ENCODE data around the gene HACL1.
A peak's percentile ranks its signal among the peaks of the same experiment; 100 is the strongest.
"Not testable (repeated sequence)": the region's sequence is repeated elsewhere in the genome, so short reads cannot be mapped to it uniquely, and the experiment has no call there.

Gene HACL1

DNA sequence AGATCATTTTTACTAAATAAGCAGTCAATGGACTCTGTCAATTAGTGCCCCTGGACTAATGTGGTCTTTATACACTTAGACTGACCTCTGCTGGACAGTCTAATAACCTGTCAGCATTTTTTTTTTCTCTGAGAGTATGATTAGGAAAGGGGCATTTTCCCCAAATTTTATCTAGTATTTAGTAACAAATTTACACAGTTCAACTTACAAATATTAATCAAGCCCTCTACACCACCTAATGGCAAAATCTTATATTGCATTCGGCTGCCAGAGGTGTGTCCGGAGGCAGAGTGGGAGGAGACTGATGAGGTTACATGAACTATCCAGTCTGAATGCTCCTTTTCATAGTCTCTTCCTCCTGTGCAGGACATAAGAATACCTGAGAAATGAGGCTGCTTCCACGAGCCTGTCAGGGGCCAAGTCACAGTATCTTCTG lies 43.8 kb downstream of the HACL1 start:
- Mint-ChIP-seq H3K9me3 (no peaks in the 10 kb centered on the region), H3K27me3 (no peaks in the 10 kb centered on the region), H3K4me3 (no peak overlapping the region), H3K36me3 (ENCODE audit: insufficient read depth) (peaks cover 23% of the 10 kb centered on the region), H3K27ac (ENCODE audit: low read depth) (no peak overlapping the region), H3K4me1 (peaks cover 7% of the 10 kb centered on the region)
- peak; percentile 33 to 59 for DNase-seq (ENCODE audit: low spot score in 2 of 2)
- ATAC-seq (replicated peaks; ENCODE audit: extremely low read depth, poor library complexity, severe bottlenecking) = peak; percentile 77

DNA sequence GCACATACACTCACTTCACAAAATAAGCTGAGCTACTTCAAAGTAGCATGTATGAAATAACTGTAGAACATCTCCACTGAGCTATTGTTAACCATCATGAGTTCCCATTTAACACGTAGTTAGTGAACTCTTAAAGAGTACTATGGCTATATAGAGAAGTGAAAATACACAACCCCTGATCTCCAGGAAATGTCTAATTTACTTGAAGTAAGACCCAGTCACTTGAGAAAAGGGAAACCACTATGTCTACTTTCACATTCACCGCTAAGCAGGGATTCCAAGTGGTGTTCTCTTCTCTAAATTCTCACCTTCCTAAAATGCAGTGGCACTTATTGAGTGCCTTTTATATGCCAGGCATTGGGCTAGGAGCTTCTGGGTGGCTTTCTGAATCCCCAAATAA lies 44.9 kb downstream of the HACL1 start:
- no peak overlapping the region for H3K4me3 Mint-ChIP-seq

DNA sequence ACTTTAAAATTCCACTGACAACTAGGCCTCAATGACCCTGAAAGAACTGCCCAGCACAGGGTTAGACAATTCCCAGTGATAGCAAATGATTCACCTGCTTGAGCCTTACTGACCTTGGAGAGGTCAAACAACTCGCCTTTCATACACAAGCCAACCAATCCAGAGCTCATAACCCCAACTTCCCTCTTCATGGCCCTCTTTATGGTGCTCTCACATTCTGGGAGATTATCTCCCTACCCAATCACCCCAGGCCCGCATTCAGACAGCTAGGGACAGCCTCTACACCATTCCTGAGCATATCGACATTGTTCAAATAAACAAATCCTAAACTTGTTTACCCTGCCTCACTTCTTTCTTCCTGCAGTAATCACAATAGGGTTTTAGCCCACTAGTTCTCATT lies 47.6 kb downstream of the HACL1 start:
- DNase-seq (ENCODE audit: low spot score in 2 of 2) (no peak), ATAC-seq (replicated peaks; ENCODE audit: extremely low read depth, poor library complexity, severe bottlenecking) (no peak)
- Mint-ChIP-seq H3K27me3 (no peaks in the 10 kb centered on the region), H3K4me3 (no peak overlapping the region), H3K36me3 (ENCODE audit: insufficient read depth) (peaks cover 4% of the 10 kb centered on the region), H3K27ac (ENCODE audit: low read depth) (no peak overlapping the region), H3K9me3 (no peaks in the 10 kb centered on the region), H3K4me1 (peaks cover 7% of the 10 kb centered on the region)

More for the DNA sequence above, 44.9 kb downstream of the HACL1 start:
- Mint-ChIP-seq H3K4me1 (peaks cover 7% of the 10 kb centered on the region), H3K9me3 (no peaks in the 10 kb centered on the region), H3K27ac (ENCODE audit: low read depth) (no peak overlapping the region), H3K27me3 (no peaks in the 10 kb centered on the region), H3K36me3 (ENCODE audit: insufficient read depth) (peaks cover 15% of the 10 kb centered on the region)
- DNase-seq (ENCODE audit: low spot score in 2 of 2) (no peak), ATAC-seq (replicated peaks; ENCODE audit: extremely low read depth, poor library complexity, severe bottlenecking) (peak; percentile 64)

DNA sequence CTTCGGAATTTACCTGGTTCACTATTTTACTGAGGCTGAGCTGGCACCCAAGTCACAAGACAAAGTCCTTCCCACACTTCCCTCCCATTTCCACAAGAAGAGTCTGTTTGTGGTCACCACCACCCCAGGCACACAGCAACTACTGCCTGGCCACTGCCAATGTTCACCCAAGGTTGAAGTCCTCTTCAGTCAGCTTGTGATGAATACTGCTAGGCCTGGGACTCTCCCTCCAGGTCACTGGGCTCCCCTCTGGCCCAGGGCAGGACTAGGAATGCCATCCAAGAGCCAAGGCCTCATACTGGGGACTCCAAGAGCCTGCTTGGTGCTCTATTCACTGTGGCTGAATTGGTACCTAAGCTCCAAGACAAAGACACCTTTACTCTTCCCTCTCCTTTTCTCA lies 49.5 kb downstream of the HACL1 start:
- Mint-ChIP-seq H3K36me3 (ENCODE audit: insufficient read depth) (peaks cover 4% of the 10 kb centered on the region), H3K27me3 (no peaks in the 10 kb centered on the region), H3K4me3 (no peak overlapping the region), H3K9me3 (peaks cover 3% of the 10 kb centered on the region), H3K27ac (ENCODE audit: low read depth) (no peak overlapping the region), H3K4me1 (peaks cover 7% of the 10 kb centered on the region)
- ATAC-seq (replicated peaks; ENCODE audit: extremely low read depth, poor library complexity, severe bottlenecking) (no peak), DNase-seq (ENCODE audit: low spot score in 2 of 2) (no peak)

DNA sequence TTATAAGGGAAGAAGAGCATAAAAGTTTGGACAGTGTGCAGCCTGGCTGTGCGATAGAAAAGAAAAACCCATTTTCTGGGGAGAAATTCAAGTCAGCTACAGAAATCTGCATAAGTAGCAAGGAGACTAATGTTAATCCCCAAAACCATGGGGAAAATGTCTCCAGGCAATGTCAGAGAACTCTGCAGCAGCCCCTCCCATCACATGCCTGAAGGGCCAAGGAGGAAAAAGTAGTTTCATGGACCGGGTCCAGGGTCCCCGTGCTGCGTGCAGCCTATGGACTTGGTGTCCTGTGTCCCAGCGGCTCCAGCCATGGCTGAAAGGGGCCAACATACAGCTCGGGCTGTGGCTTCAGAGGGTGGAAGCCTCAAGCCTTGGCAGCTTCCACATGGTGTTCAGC lies 51.5 kb downstream of the HACL1 start:
- peaks cover 7% of the 10 kb centered on the region for H3K9me3 Mint-ChIP-seq
- DNase-seq (ENCODE audit: low spot score in 2 of 2) (no peak), ATAC-seq (replicated peaks; ENCODE audit: extremely low read depth, poor library complexity, severe bottlenecking) (no peak)
- H3K27me3 Mint-ChIP-seq = no peaks in the 10 kb centered on the region
- no peaks in the 10 kb centered on the region for H3K4me1 Mint-ChIP-seq
- H3K27ac Mint-ChIP-seq (ENCODE audit: low read depth) = no peak overlapping the region
- peaks cover 1% of the 10 kb centered on the region for H3K36me3 Mint-ChIP-seq (ENCODE audit: insufficient read depth)
- no peak overlapping the region for H3K4me3 Mint-ChIP-seq

DNA sequence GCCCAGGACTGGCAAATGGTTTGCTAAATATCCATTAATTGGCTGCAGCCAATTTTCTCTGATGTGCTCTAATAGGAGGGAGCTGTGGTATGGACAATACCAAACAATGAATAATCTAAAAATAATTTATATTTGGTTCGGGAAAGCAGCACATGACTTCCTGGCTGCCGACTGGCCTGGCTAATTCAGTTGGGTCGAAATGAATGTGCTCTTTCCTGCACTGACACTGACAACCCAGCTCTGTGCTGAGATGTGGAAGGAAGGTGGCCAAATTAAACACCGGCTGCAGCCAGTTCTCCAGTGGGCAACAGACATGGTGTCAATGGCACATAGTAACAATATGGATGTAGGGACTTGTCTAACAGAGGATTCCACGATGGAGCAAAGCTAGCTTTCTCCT lies 58.8 kb downstream of the HACL1 start:
- no peak overlapping the region for H3K27ac Mint-ChIP-seq (ENCODE audit: low read depth)
- DNase-seq (ENCODE audit: low spot score in 2 of 2) (no peak), ATAC-seq (replicated peaks; ENCODE audit: extremely low read depth, poor library complexity, severe bottlenecking) (no peak)
- no peak overlapping the region for H3K4me3 Mint-ChIP-seq
- peaks cover 7% of the 10 kb centered on the region for H3K9me3 Mint-ChIP-seq
- no peaks in the 10 kb centered on the region for H3K27me3 Mint-ChIP-seq
- no peaks in the 10 kb centered on the region for H3K36me3 Mint-ChIP-seq (ENCODE audit: insufficient read depth)
- peaks cover 13% of the 10 kb centered on the region for H3K4me1 Mint-ChIP-seq

DNA sequence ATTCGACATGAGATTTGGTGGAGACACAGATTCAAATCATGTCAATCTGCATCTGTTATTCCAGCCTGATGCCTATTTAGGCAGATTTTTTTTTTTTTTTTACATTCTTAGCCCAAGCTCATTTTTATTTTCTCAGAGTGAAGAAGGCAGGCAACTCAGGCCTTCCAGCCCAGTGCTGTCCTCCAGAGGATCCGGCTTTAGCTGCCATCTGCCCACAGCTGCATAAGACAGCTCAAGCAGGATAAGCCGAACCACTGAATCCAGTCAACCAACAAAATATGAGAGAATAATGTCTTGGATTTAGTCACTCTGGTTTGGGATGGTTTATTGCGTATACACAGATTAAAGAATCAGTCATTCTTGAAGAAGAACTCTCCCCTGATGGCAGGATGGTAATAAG lies 60.0 kb downstream of the HACL1 start:
- Mint-ChIP-seq H3K27ac (ENCODE audit: low read depth) (no peak overlapping the region), H3K4me3 (no peak overlapping the region)

DNA sequence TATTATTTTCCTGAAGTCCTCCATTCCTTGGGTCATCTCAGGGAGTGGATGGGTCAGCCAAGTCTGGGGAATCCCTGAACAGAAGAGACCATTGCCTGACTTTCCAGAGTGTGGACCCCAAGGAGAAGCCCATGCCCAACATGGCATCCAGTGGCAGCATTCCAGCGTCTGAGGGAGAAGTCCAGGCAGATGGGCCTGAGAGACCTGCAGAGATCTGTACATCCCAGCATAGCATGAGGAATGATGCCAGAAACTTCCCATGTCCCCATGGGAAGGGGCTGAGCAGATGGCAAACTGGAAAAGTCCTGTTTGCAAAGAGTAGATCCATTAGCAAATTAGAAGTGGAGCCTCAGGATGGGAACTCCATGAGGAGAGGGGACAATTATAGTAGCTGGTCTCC lies 62.3 kb downstream of the HACL1 start:
- Mint-ChIP-seq H3K27ac (ENCODE audit: low read depth) (peak overlapping the region; percentile 73), H3K4me1 (peaks cover 40% of the 10 kb centered on the region)

More for the DNA sequence above, 60.0 kb downstream of the HACL1 start:
- Mint-ChIP-seq H3K27me3 (no peaks in the 10 kb centered on the region), H3K9me3 (no peaks in the 10 kb centered on the region), H3K36me3 (ENCODE audit: insufficient read depth) (peaks cover 3% of the 10 kb centered on the region), H3K4me1 (peaks cover 26% of the 10 kb centered on the region)
- ATAC-seq (replicated peaks; ENCODE audit: extremely low read depth, poor library complexity, severe bottlenecking) (no peak), DNase-seq (ENCODE audit: low spot score in 2 of 2) (no peak)

DNA sequence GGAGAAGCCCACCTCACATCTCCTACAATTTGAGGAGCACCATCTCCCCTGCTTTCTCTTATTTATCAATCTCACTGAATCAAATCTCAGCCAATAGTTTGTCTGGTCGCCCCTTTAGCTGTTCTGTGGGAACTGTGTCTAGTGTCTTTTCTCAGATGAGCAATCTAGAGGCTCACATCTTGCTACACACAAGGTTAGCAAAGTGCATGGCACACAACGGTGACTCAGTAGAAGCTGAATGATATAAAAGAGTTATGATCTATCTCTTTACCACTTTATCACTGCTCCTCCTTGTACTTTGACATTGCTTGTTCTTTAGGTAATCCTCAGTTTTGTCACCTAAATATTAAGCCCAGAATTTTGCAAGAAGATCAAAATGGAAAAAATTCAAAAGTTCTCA lies 63.0 kb downstream of the HACL1 start:
- ATAC-seq (replicated peaks; ENCODE audit: extremely low read depth, poor library complexity, severe bottlenecking) = no peak
- Mint-ChIP-seq H3K9me3 (no peaks in the 10 kb centered on the region), H3K27me3 (no peaks in the 10 kb centered on the region), H3K36me3 (ENCODE audit: insufficient read depth) (peaks cover 3% of the 10 kb centered on the region), H3K27ac (ENCODE audit: low read depth) (peak overlapping the region; percentile 73), H3K4me3 (peak overlapping the region; percentile 43), H3K4me1 (peaks cover 40% of the 10 kb centered on the region)
- no peak for DNase-seq (ENCODE audit: low spot score in 2 of 2)

More for the DNA sequence above, 62.3 kb downstream of the HACL1 start:
- H3K27me3 Mint-ChIP-seq = no peaks in the 10 kb centered on the region
- H3K36me3 Mint-ChIP-seq (ENCODE audit: insufficient read depth) = peaks cover 3% of the 10 kb centered on the region
- H3K4me3 Mint-ChIP-seq = peak overlapping the region; percentile 43
- DNase-seq (ENCODE audit: low spot score in 2 of 2) (no peak), ATAC-seq (replicated peaks; ENCODE audit: extremely low read depth, poor library complexity, severe bottlenecking) (no peak)
- no peaks in the 10 kb centered on the region for H3K9me3 Mint-ChIP-seq

DNA sequence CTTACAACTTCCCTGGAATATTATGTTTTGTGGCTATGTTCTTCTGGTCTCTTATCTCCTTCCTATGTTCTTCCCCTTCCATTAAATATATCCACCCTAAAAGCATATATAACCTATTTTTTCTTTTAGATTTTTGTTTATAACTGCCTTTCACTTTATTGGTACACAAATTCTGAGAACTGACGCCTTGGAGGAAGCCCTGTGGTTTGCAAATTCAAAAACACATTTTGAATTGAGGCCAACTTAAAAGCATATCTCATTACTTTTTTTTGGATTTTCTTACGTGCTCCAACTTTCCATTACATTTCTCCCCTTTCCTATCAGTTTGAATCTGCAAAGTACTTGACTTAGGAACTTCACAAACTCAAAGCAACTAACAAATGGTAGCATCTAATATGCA lies 64.5 kb downstream of the HACL1 start:
- peaks cover 40% of the 10 kb centered on the region for H3K4me1 Mint-ChIP-seq
- DNase-seq (ENCODE audit: low spot score in 2 of 2) (no peak), ATAC-seq (replicated peaks; ENCODE audit: extremely low read depth, poor library complexity, severe bottlenecking) (no peak)
- peaks cover 3% of the 10 kb centered on the region for H3K36me3 Mint-ChIP-seq (ENCODE audit: insufficient read depth)
- H3K27ac Mint-ChIP-seq (ENCODE audit: low read depth) = peak overlapping the region; percentile 95
- H3K9me3 Mint-ChIP-seq = no peaks in the 10 kb centered on the region
- H3K4me3 Mint-ChIP-seq = peak overlapping the region; percentile 67
- no peaks in the 10 kb centered on the region for H3K27me3 Mint-ChIP-seq

DNA sequence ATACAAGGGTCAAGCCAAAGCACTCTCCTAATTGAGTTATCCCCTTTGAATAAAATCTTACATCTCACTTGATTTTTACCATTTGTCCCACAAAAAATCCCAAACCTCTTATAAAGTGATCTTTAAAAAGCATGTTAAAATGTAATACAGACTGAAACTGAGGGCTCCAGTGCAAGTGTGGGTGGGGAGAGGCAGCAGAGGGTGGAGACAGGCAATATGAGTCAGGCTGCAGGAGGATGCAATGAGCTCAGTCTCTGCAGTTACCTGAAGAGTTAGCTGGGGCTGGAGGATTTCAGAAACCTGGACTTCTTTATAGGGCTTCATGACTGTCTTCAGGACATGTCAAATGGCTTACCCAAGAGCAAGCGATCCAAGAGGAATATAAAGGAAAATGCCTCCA lies 65.6 kb downstream of the HACL1 start:
- H3K9me3 Mint-ChIP-seq = no peaks in the 10 kb centered on the region
- H3K4me3 Mint-ChIP-seq = peak overlapping the region; percentile 67
- peaks cover 50% of the 10 kb centered on the region for H3K4me1 Mint-ChIP-seq
- H3K36me3 Mint-ChIP-seq (ENCODE audit: insufficient read depth) = peaks cover 3% of the 10 kb centered on the region
- H3K27me3 Mint-ChIP-seq = no peaks in the 10 kb centered on the region
- peak overlapping the region; percentile 95 for H3K27ac Mint-ChIP-seq (ENCODE audit: low read depth)
- no peak for DNase-seq (ENCODE audit: low spot score in 2 of 2)
- ATAC-seq (replicated peaks; ENCODE audit: extremely low read depth, poor library complexity, severe bottlenecking) = peak; percentile 54

DNA sequence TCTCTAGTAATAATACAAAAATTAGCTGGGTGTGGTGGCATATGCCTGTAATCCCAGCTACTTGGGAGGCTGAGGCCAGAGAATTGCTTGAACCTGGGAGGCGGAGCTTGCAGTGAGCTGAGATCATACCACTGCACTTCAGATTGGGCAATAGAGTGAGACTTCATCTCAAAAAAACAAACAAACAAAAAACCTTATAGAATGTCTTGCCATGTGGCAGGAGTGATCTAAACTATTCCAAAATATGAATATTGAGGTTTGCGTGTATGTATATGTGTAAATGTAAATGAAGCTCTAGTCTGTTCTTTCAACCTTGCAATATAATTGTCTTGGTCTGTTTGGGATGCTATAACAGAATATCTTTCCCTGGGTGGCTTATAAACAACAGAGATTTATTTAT lies 68.8 kb downstream of the HACL1 start:
- H3K9me3 Mint-ChIP-seq; DNase-seq (ENCODE audit: low spot score in 2 of 2); H3K27ac Mint-ChIP-seq (ENCODE audit: low read depth); H3K4me3 Mint-ChIP-seq; H3K36me3 Mint-ChIP-seq (ENCODE audit: insufficient read depth); H3K27me3 Mint-ChIP-seq; ATAC-seq (replicated peaks; ENCODE audit: extremely low read depth, poor library complexity, severe bottlenecking): not testable (repeated sequence)
- H3K4me1 Mint-ChIP-seq = peaks cover 58% of the 10 kb centered on the region

DNA sequence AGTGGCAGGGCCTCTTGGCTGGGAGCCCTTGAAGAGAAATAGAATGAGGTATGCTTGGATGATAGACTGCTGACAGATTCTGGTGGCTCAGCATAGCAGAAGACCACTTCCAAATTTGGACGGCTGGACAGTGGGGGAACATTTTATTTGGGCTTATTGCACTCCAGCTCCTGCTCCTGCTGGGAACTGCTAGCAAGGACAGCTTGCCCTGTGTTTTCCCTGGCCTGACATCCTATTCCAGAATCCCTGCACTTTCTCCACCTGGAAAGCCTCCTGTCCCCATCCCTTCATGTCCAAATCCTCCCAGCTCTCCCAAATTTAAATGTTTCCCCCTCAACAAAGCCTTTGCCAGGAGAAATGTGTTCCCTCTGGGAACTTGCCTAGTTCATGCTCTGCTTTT lies 70.0 kb downstream of the HACL1 start:
- H3K36me3 Mint-ChIP-seq (ENCODE audit: insufficient read depth) = no peaks in the 10 kb centered on the region
- H3K4me1 Mint-ChIP-seq = peaks cover 45% of the 10 kb centered on the region
- no peak overlapping the region for H3K4me3 Mint-ChIP-seq
- ATAC-seq (replicated peaks; ENCODE audit: extremely low read depth, poor library complexity, severe bottlenecking) (no peak), DNase-seq (ENCODE audit: low spot score in 2 of 2) (no peak)
- H3K27ac Mint-ChIP-seq (ENCODE audit: low read depth) = peak overlapping the region; percentile 59
- H3K27me3 Mint-ChIP-seq = no peaks in the 10 kb centered on the region
- H3K9me3 Mint-ChIP-seq = no peaks in the 10 kb centered on the region
